Lung (tissue), 12 donors: Measurements from ENCODE around the gene PITX2. TPM values are rescaled to one million over a fixed set of nuclear protein-coding genes. Genes with fewer than 3 reads are reported as not detected.

Source experiments
- ATAC-seq: fragments of 200-7000 bp; cut with Tn5 transposase; one replicate; pipeline ENCODE4 v1.9.1; 2020; ENCODE audit warnings: moderate number of reproducible peaks; ENCODE audit not compliant: insufficient read depth, low FRiP score
- DNase-seq, 3 donors: peaks; one replicate each; pipeline ENCODE4 v3.0.0-alpha.2; 2013 to 2017
- H3K27ac ChIP-seq, 2 donors: one replicate each; pipeline ENCODE4 v1.5.1; 2013; ENCODE audit warnings: mild to moderate bottlenecking in 2 of 2, moderate library complexity in 2 of 2, control low read depth in 1 of 2, inconsistent platforms in 1 of 2, low read depth in 1 of 2, low read length in 1 of 2
- H3K27me3 ChIP-seq, 3 donors: one replicate each; pipeline ENCODE4 v1.5.1; 2013; ENCODE audit warnings: low read length in 2 of 3; ENCODE audit not compliant: control insufficient read depth in 3 of 3, insufficient read depth in 3 of 3
- H3K36me3 ChIP-seq, 4 donors: one replicate each; pipeline ENCODE4 v1.5.1; 2013; ENCODE audit warnings: low read length in 4 of 4, mild to moderate bottlenecking in 1 of 4, moderate library complexity in 1 of 4; ENCODE audit not compliant: control insufficient read depth in 4 of 4, insufficient read depth in 4 of 4
- H3K4me1 ChIP-seq, 5 donors: one replicate each; pipeline ENCODE4 v1.5.1; 2013; ENCODE audit warnings: low read length in 5 of 5, mild to moderate bottlenecking in 2 of 5, moderate library complexity in 1 of 5; ENCODE audit not compliant: control insufficient read depth in 5 of 5, insufficient read depth in 5 of 5
- H3K4me3 ChIP-seq: one replicate; pipeline ENCODE4 v1.5.1; 2013; ENCODE audit warnings: mild to moderate bottlenecking, control low read depth, moderate library complexity
- H3K9ac ChIP-seq, 2 donors: one replicate each; pipeline ENCODE4 v1.5.1; 2013; ENCODE audit warnings: low read length in 2 of 2, control low read depth in 1 of 2; ENCODE audit not compliant: insufficient read depth in 1 of 2
- H3K9me3 ChIP-seq, 4 donors: one replicate each; pipeline ENCODE4 v1.5.1; 2013; ENCODE audit warnings: low read length in 3 of 4, mild to moderate bottlenecking in 1 of 4, moderate library complexity in 1 of 4; ENCODE audit not compliant: control insufficient read depth in 4 of 4, insufficient read depth in 3 of 4
- CTCF ChIP-seq: IDR thresholded peaks from 2 replicates; pipeline ENCODE4 v1.5.1; 2012; ENCODE audit warnings: mild to moderate bottlenecking; ENCODE audit errors: control extremely low read depth, extremely low read depth
- WGBS, 2 donors: extraction: QIAGEN DNeasy Blood & Tissue Kit; methylation state at CpG; one replicate each; pipeline ENCODE4 v1.1.7; 2013; 5-methylcytosine and 5-hydroxymethylcytosine counted together
- polyA plus RNA-seq, 2 donors: library from polyadenylated mRNA; stranded (reverse); fragments of 200-250 nt; gene quantifications; one replicate each; pipeline ENCODE4 v1.2.1, GENCODE V29; 2013
- total RNA-seq, 2 donors: library from RNA; depleted of rRNA in 1 of 2; stranded (reverse); fragments of >200 nt in 1 of 2; gene quantifications; one replicate each; pipeline ENCODE4 v1.2.1, GENCODE V29; 2014 to 2021
- donor health status: control.
- donor health status: control.
- donor health status: Bipolar disorder and iron deficiency.
- donor health status: healthy.
- donor health status: DM: yes; HTN: yes; CAD: no.

The PITX2 gene
- total and polyA plus RNA-seq, 4 donors, result not detected

- 15% methylated on average over 27 of the region's 27 CpGs for WGBS, 2 donors
- Histone ChIP-seq H3K9ac (no peak overlapping the region), H3K4me3 (no peak overlapping the region), H3K4me1 (peaks cover 0 to 21% (median 0%) of the 10 kb centered on the region in 5 donors), H3K27me3 (peaks cover 10 to 99% (median 95%) of the 10 kb centered on the region in 3 donors), H3K27ac (no peak overlapping the region), H3K36me3 (no peaks in the 10 kb centered on the region), H3K9me3 (peaks cover 0 to 29% (median 0%) of the 10 kb centered on the region in 4 donors)
- DNase-seq, result peak in 1 of 3 donors; percentile 2
- TF ChIP-seq CTCF, result no peak
- ATAC-seq, result no peak
These were observed 8.5 kb downstream of the PITX2 start for GRCh38 chr4:110614173-110614963.

DNA sequence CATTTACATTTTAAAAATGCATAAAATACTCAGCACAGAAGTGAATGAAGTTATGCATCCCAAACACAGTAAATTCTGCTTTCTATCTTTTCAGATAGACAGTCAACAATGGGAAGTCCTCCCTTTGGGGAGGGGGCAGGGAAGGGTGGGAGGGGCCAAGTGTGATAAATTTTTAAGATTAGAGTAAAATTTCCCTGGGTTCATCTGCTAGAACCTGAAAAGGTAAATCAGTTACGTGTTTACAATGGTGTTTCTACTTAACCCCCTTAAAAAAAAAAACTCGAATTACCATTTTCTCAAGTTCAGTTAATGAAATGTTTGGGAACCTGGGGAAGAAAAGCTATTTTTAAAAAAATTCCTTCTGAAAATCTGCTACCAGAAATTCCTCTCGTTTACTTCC is 9.1 kb downstream of the PITX2 start:
- TF ChIP-seq CTCF, result no peak
- H3K9ac ChIP-seq, result no peak overlapping the region
- peaks cover 0 to 26% (median 0%) of the 10 kb centered on the region in 4 donors for H3K9me3 ChIP-seq
- 14 to 22% methylated on average over 3 of the region's 3 CpGs for WGBS, 2 donors
- DNase-seq (no peak), ATAC-seq (no peak)
- H3K4me3 ChIP-seq, result no peak overlapping the region
- H3K27me3 ChIP-seq, result peaks cover 5 to 99% (median 95%) of the 10 kb centered on the region in 3 donors
- peaks cover 0 to 21% (median 0%) of the 10 kb centered on the region in 5 donors for H3K4me1 ChIP-seq
- no peak overlapping the region for H3K27ac ChIP-seq
- no peaks in the 10 kb centered on the region for H3K36me3 ChIP-seq

GRCh38 chr4:110612631-110613269 is 10.1 kb downstream of the PITX2 start:
- H3K36me3 ChIP-seq, result no peaks in the 10 kb centered on the region
- peaks cover 0 to 18% (median 0%) of the 10 kb centered on the region in 4 donors for H3K9me3 ChIP-seq
- 10 to 12% methylated on average over 23 of the region's 23 CpGs for WGBS, 2 donors
- no peak overlapping the region for H3K4me3 ChIP-seq
- no peak for TF ChIP-seq CTCF
- H3K9ac ChIP-seq, result no peak overlapping the region
- ATAC-seq (no peak), DNase-seq (no peak)
- peaks cover 0 to 16% (median 0%) of the 10 kb centered on the region in 5 donors for H3K4me1 ChIP-seq
- peaks cover 2 to 99% (median 92%) of the 10 kb centered on the region in 3 donors for H3K27me3 ChIP-seq
- H3K27ac ChIP-seq, result no peak overlapping the region
